Activated naive CD4-positive, alpha-beta T cell treated with anti-CD3 and anti-CD28 coated beads, Interleukin-2, amount 50 U/mL, for 16 hours (primary cell): ENCODE data around the gene PEMT.
"Not testable (repeated sequence)": the region's sequence is repeated elsewhere in the genome, so short reads cannot be mapped to it uniquely, and the experiment has no call there.

ENCODE experiments used
- DNase-seq: peaks from one replicate; pipeline ENCODE4 v3.0.0-alpha.2; 2020

Gene PEMT, protein sequence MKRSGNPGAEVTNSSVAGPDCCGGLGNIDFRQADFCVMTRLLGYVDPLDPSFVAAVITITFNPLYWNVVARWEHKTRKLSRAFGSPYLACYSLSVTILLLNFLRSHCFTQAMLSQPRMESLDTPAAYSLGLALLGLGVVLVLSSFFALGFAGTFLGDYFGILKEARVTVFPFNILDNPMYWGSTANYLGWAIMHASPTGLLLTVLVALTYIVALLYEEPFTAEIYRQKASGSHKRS

DNA sequence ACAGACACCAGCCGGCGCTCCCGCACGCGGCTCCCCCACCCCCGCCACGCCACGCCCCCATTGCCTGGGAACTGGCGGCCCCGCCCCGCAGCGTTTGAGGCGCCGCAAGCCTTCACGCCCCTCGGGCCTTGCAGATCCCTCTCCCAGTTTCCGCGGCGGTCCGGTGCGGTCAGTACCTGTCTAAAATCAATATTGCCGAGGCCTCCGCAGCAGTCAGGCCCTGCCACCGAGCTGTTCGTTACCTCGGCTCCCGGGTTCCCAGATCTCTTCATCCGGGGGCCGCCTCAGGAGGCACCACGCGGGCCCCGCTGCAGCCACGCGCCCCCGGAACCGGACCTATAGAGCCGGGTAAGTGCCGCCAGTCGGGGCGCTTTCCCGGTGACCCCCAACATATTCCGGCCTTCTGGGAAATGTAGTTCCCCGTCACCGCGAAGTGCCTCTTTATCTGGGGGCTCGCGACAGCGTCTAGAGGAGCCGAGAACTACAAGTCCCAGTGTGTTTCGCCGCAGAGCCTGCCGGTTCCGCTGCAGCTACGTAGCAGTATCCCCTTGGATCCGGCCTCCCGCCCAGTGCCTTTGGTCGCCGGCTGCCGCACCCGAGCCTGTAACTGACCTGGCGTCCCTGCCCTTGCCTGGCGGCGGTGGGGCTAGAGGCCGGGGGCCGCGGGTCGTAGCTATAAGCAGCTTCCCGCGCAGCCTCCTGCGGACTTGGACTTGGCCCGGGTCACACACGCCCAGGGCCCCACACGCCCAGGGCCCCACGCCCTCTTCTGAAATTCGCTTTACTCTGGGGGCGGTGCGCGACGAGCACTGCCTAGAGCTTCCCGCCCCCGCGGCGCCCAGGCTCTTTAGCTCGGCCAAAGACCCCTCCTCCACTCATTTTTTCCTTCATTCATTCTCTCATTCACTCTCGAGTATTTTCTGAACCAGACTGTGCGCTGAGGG is at the start of gene PEMT:
Gene PEMT (minus strand): TSS at position 354 of the 944 bp plus-strand sequence. CDS start 82 bp downstream, at position 272.
- peak; percentile 92 for DNase-seq

DNA sequence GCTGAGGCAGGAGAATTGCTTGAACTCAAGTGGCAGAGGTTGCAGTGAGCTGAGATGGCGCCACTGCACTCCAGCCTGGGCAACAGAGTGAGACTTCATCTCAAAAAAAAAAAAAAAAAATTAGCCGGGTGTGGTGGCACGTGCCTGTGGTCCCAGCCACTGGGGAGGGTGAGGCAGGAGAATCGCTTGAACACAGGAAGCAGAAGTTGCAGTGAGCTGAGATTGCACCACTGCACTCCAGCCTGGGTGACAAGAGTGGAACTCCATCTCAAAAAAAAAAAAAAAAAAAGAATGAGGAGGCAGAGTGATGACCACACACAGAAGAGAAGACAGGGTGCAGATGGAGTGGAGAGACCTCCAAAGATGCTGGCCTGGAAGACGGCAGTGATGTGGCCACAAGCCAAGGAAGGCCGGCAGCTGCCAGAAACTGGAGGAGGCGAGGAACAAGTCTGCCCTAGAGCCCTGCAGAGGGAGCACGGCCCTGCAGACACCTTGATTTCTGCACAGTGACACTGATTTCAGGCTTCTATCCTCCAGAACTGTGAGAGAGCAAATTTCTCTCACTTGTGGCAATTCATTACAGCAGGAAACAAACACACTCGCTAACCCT is 48.3 kb upstream of the PEMT start:
- not testable (repeated sequence) for DNase-seq

DNA sequence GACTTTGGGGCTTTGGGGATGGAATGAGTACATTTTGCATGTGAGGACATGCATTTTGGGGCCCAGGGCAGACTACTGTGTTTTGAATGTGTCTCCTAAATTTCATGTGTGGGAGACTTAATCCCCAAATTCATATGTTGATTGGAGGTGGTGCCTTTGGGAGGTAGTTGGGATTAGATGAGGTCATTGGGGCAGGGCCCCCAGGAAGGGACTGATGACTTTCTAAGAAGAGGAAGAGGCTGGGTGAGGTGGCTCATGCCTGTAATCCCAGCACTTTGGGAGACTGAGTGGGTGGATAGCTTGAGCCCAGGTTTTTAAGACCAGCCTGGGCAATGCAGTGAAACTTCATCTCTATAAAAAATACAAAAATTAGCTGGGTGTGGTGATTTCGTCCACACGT is 47.0 kb upstream of the PEMT start:
- DNase-seq = no peak

DNA sequence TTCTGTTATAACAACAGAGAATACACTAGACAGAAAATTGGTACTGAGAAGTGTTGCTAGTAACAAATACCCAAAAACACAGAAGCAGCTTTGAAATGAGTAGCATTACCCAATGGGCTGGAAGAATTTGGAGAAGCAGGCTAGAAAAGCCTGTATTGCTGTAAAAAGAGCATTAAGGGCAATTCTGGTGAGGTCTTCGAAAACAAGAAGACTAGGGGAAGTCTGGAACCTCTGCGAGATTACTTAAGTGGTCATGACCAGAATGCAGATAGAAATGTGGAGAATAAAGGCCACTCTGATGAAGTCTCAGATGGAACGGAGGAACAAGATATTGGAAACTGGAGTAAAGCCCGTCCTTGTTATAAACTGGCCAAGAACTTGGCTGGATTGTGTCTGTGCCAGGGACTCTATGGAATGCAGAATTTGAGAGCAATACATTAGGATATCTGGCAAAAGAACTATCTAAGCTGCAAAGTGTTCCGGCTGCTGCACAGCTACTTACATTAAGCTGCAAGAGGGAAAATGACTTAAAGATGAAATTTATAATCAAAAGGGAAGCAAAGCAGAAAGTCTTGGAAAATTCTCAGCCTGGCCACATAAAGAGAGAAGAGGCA is 44.9 kb upstream of the PEMT start:
- DNase-seq = no peak

DNA sequence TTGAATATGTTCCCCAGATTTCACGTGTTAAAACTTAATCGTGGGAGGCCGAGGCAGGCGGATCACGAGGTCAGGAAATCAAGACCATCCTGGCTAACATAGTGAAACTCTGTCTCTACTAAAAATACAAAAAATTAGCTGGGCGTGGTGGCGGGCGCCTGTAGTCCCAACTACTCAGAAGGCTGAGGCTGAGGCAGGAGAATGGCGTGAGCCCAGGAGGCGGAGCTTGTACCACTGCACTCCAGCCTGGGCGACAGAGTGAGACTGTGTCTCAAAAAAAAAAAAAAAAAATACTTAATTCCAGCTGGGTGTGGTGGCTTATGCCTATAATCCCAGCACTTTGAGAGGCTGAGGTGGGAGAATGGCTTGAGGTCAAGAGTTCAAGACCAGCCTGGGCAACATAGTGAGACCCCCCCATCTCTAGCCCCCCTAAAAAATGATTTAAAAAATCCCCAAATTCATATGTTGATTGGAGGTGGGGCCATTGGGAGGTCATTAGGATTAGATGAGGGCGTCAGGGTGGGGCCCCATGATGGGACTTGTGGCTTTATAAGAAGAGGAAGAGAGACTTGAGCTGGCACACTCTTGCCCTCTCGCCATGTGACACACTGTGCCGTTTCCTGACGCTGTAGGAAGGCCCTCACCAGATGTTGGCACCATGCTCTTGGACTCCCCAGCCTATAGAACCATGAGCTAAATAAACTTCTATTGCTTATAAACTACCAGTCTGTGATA is 44.2 kb upstream of the PEMT start:
- DNase-seq = not testable (repeated sequence)

DNA sequence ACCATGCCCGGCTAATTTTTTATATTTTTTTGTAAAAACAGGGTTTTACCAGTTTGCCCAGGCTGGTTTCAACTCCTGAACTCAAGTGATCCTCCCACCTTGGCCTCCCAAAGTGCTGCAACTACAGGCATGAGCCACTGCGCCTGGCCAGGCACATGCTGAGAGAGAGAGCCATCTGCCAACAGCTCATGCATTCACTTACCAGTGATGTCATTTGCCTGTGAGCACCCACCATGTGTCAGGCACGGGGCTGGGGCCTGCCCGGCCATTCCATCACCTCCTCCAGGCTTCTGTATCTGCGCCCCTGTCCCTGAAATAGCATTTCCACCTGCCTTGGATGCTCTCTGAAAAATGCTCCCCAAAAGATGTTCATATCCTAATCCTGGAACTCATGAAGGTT is 43.6 kb upstream of the PEMT start:
- DNase-seq = no peak

DNA sequence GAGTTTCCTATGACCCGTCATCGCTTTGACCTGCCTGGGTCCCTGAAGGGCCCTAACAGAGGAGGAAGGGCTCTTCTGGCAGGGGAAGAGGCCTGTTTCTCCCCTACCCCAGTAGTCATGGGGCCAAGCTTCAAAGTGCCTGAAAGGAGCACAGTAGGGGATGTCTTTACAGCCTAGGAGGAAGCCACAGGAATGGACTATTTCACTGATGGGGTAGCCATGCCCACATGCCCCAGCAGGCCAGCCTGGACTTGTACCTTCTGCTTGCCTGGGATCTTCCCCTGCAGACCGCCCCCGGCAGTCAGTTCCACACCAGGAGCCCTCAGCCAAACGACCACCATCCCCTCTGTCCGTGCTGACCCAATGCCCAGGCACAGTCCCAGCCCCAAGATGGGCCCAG is 41.8 kb upstream of the PEMT start:
- DNase-seq = no peak

DNA sequence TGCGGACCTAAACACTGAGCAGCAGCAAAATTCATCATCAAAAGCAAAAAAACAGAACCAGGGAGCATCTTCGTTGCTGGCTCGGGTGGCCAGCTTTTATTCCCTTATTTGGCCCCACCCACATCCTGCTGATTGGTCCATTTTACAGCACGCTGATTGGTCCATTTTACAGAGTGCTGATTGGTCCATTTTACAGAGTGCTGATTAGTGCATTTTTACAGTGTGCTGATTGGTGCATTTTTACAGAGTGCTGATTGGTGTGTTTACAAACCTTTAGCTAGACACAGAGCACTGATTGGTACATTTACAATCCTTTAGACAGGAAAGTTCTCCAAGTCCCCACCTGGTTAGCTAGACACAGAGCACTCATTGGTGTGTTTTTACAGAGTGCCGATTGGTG is 41.2 kb upstream of the PEMT start:
- not testable (repeated sequence) for DNase-seq

DNA sequence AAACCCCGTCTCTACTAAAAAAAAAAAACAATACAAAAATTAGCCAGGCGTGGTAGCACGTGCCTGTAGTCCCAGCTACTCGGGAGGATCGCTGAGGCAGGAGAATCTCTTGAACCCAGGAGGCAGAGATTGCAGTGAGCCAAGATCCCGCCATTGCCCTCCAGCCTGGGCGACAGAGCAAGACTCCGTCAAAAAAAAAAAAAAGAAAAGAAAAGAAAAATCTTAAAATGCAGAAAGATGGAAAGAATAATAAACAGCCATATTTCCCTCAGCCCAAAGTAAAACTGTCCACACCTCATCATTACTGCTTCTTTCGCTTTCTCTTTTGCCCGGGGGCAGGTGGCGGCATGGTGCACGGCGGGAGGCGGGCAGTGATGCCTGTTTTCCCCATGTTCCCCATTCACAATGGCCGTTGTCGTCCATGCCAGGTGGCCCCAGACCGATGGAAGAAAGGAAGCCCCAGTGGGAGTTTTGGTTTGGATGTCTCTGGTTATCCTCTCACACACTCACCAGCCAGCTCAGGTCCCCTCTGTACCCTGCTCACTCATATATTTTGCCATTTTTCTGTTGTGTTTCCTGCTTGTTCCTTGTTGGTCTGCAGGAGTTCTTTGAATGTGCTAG is 37.0 kb upstream of the PEMT start:
- DNase-seq = peak; percentile 49

DNA sequence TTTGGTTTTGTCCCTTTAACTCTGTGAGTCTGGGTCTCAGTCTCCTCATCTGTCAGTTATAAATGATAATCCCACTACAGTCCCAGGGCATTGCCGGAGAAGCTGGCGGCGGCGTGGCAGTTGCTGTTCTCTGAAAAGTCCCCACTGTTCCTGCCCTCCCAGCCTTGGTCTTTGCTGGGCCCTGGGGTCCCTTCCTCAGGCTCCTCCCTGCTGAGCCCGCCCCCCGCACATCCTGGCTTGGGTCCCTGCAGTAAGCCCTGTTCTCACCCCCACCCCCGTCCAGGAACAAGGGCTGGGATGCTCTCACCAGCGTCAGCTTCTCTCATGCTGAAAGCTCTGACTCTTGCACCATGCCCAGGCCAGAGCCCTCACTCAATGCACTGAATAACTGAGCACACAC is 35.3 kb upstream of the PEMT start:
- DNase-seq = no peak

DNA sequence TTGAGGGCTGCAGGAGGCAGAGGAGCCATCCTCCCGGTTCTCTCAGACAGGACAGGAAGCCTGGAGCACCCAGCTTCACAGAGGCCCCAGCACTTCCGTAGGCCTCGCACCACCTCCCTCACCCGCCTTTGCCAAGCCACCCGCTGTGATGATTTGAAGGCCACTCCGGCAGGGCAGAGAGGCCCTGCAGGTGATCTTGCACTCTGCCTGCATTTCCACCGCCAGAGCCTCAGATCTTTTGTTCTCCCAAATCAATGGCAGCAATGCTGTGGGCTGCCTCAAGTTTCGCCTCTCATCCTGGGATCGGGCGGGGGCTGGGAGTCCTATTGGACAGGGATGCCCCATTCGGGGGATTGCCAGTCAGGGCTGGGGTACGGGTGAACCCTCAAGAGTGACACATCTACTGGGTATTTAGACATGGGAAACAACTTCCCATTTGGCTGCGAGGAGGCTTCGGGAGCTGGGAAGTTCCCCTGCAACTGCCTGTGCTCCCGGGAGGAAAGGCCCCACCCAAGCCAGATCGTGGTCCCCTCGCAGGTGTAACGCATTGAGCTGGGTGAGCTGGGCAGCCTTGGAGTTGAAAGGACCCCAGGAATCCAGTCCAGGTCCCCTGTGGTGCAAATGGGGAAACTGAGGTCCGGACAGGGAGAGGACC is 34.8 kb upstream of the PEMT start:
- no peak for DNase-seq

DNA sequence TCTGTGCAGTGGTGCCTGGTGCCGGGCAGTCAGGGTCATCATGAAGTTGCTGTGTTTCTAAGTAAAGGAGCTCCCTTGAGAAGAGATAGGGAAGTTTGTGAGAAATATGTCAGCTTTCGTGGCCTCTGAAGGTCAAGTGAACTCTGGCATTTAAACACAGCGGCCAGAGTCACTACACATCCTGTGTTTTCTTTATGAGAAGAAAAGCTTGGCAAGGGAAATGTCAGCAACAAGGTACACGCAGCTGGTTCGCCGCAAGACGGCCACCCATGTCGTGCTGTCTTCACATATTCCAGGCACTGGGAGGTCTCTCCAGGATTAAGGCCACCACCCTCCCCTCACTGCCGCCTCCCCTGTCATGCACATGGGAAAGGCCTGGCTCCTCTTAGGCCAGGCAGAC is 33.2 kb upstream of the PEMT start:
- DNase-seq = no peak

DNA sequence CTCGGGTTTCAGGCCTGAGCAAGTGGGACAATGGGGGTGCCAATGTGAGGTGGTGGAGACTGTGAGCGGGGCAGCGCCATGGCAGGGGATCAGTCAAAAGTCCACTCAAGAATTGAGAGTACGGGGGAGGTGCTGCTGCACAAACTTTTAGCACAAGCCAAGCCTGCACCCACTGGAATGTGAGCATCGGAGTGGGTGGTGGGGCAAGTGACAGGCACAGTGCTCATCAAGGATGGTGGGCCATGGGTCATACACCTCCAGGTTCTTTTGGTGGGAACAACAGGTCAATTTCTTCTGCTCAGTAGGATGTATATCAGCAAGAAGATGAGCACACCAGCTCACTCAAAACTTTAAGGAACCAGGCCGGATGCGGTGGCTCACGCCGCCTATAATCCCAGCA is 32.4 kb upstream of the PEMT start:
- DNase-seq = no peak

DNA sequence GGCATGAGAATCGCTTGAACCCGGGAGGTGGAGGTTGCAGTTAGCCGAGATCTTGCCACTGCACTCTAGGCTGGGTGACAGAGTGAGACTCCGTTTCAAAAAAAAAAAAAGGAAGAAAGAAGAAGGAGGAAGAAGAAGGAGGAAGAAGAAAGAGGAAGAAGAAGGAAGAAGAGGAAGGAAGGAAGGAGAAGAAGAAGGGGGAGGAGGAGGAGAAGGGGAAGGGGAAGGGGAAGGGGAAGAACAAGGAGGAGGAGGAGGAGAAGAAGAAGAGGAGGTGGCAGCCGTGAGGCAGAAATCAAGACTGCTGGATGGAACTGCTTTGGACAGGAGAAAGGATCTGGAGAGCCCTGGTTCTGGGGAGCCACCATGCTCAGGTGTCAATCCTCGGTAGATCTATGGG is 29.7 kb upstream of the PEMT start:
- DNase-seq = no peak

DNA sequence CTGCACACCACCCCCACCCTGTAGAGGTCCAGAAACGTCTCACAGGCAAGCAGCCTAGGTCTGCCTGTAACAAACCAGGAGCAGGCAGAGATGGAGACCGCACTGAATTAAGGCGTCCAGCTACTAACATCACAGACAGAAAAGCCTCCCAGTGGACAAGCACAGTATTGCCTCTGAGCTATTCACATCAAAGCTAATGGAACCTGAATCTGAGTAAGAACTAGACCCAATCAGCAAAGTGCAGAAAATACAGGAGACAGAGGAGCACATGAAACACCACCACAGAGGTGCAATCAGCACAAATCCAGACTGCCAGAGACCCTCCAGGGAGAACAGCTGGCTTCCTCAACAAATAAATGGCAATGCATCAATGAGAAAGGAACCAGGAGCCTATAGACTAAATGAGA is 22.2 kb upstream of the PEMT start:
- peak; percentile 58 for DNase-seq

DNA sequence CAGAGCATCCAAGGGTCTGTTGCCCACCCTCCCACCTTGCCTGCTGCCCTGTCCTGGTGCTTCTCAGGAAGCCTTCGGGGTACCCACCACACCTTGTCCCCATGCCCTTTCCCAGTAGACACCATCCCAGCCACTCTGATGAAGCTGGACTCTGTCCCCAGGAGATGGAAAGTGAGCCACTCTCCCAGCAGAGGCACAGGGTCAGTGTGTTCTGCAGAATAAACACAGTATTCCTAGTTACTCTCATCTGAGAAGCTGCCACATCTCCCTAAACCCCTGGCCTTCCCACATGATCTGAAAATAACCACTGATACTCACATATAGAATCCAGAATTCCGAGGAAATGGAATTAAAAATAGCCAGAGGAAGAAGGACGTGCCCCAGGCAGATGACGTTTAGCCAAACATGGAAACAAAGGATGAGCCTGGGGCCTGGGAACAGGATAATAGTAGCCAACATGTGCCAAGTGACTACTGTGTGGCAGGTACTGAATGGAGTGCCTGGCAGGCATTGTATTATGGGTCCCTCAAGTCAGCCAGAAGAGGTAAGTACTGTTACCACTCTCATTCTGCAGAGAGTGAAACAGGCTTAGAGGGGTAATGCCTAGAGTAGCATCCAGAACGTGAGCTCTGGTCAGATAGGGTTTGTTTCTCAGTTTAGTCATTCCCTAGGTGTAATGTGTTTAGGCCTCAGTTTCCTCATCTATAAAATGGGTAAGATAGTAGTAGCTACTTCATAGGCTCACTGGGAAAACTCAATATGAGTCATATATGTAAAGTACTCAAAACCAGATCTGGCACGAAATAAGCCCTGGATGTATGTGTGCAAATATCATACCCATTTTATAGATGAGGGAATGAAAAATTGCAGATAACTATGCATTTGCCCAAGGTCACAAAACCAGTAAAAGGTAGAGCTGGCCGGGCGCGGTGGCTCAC is 20.8 kb upstream of the PEMT start:
- DNase-seq = no peak

DNA sequence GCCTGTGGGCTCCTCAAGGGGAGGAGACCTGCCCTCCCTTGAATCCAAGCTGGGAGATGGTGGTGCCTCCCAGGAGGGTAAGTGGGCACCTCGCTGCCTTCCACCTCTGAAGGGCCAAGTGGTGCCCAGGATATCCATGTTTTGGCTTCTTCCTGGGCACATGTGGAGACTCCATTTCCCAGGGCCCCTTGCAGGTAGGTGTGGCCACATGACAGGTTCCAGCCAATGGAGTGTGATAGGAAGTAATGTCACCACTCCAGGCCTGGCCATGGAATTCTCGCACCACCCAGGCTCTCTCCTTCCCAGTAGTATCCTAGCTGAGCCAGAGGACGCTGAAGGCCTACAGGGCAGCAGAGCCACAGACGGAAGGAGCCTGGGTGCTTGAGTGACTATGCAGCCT is 17.6 kb upstream of the PEMT start:
- no peak for DNase-seq

DNA sequence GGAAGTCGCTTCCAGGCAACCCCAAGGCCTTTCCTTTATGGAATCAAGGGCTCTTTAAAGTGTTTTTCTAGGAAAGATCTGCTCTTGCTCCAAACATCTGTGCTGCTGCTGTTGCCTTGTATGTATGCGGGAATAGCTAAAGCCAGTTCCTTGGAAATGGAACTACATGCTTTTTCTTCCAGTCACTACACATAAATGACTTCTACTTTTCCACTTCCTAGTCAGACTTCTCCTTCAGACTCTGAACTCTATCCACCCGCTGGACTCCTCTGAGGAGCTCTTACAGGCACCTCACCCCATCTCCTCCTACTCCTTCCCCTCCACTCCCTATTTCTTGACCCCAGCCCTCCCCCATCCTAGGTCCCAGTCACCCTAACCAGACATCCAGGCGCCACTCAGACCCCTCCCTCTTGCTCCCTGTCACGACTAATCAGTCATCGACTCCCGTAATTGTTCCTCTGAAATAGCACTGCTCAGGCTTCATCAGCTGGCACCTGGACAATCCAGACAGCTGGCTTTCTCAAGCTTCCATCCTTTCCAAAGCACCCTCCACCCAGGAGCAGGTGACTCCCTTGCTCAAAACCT is 15.0 kb upstream of the PEMT start:
- DNase-seq = no peak

DNA sequence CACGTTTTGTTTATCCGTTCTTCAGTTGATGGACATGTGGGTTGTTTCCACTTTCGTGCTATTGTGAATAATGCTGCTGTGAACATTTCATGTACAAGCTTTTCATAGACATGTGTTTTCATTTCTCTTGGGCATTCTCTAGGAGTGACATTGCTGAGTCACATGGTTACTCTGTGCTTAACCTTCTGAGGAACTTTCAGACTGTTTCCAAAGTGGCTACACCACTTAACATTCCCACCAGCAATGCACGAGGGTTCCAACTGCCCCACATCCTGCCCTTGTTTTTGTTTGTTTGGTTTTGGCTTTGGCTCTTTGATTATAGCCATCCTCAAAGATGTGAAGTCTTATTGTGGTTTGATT is 14.2 kb upstream of the PEMT start:
- no peak for DNase-seq

DNA sequence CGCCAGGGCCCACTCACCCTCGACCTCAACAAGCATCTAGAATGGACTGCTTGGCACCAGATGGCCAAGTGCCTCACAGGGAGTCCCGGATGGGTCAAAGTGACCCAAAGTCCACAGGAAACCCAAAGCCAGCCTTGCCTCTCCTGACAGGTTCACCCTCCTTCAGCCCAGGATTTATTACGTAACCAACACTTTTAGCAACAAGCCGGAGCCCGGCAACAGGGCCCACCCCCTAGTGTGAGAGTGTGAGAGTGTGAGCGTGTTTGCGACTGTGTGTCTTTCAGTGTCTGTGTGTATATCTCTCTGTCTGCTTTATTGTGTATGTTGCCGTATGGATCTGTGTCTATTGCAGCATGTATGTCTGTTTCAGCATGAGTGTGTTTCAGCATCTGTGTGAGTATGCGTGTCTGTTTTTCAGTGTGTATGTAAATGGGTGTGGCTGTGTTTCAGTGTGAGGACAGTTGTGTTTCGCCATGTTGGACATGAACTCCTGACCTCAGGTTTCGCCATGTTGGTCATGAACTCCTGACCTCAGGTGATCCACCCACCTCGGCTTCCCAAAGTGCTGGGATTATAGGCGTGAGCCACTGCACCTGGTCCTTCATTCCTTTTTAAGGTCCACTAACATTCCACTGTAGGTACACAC is 13.7 kb upstream of the PEMT start:
- DNase-seq = no peak
